ENCODE measurements around the gene ATP1A1. TPM values are rescaled to one million over a fixed set of nuclear protein-coding genes. Genes with fewer than 3 reads are reported as not detected.

The ATP1A1 gene
- total RNA-seq, 4 donors from 2014 or later = 241 to 757 (median 415) TPM

GRCh38 chr1:116449578-116449977 is 76.5 kb downstream of the ATP1A1 start:
- intact Hi-C loops (cut with DNase I; ENCODE audit: low total_unique reads) = no loop called here
- TF ChIP-seq CTCF (IDR thresholded peaks at IDR 0.05) (no peak), POLR2A (IDR thresholded peaks at IDR 0.05) (no peak)
- no peak overlapping the region for H3K4me3 ChIP-seq (ENCODE audit: low read depth, poor library complexity, severe bottlenecking)
- DNase-seq (ENCODE audit: low spot score in 2 of 2) = no peak

GRCh38 chr1:116451702-116452101 is 78.7 kb downstream of the ATP1A1 start:
- TF ChIP-seq POLR2A (IDR thresholded peaks at IDR 0.05) (no peak), CTCF (IDR thresholded peaks at IDR 0.05) (no peak)
- no peak for DNase-seq (ENCODE audit: low spot score in 2 of 2)
- intact Hi-C loops (cut with DNase I; ENCODE audit: low total_unique reads) = no loop called here
- H3K4me3 ChIP-seq (ENCODE audit: low read depth, poor library complexity, severe bottlenecking) = no peak overlapping the region

GRCh38 chr1:116453481-116453880 is 80.4 kb downstream of the ATP1A1 start:
- intact Hi-C loops (cut with DNase I; ENCODE audit: low total_unique reads) = no loop called here
- no peak overlapping the region for H3K4me3 ChIP-seq (ENCODE audit: low read depth, poor library complexity, severe bottlenecking)
- DNase-seq (ENCODE audit: low spot score in 2 of 2) = no peak

GRCh38 chr1:116453906-116454305 is 80.9 kb downstream of the ATP1A1 start:
- TF ChIP-seq POLR2A (IDR thresholded peaks at IDR 0.05) (no peak), CTCF (IDR thresholded peaks at IDR 0.05) (no peak)
- intact Hi-C loops (cut with DNase I; ENCODE audit: low total_unique reads) = no loop called here
- 83% methylated on average over 4 of the region's 4 CpGs for WGBS, 2 donors
- no peak for DNase-seq (ENCODE audit: low spot score in 2 of 2)
- H3K4me3 ChIP-seq (ENCODE audit: low read depth, poor library complexity, severe bottlenecking) = no peak overlapping the region

More at GRCh38 chr1:116453481-116453880, 80.4 kb downstream of the ATP1A1 start:
- TF ChIP-seq CTCF (IDR thresholded peaks at IDR 0.05) = no peak
- no peak for TF ChIP-seq POLR2A (IDR thresholded peaks at IDR 0.05)
- WGBS, 2 donors = 71 to 74% methylated on average over 2 of the region's 2 CpGs

Other genes starting within 250 kb of the ATP1A1 start
- gene CD58, start 197.8 kb downstream of the ATP1A1 start, total RNA-seq = 10 to 100 TPM; 25.3 to 40.9 (median 28.9) TPM

Measured in lower leg skin (tissue), 4 donors.